CD4-positive, alpha-beta memory T cell (primary cell): ENCODE measurements around the gene PTPN1. TPM values are rescaled to one million over a fixed set of nuclear protein-coding genes. Genes with fewer than 3 reads are reported as not detected.
A peak's percentile ranks its signal among the peaks of the same experiment; 100 is the strongest.
"Not testable (repeated sequence)": the region's sequence is repeated elsewhere in the genome, so short reads cannot be mapped to it uniquely, and the experiment has no call there.

Experiments
- CTCF ChIA-PET: fragments of 350-600 bp; sonication (Branson Sonifier 250); formaldehyde crosslinking; loops from one replicate; lab custom pipeline; 2021; ENCODE audit warnings: inconsistent platforms; ENCODE audit not compliant: partially characterized antibody; lab: Charles Lee
- POLR2A ChIA-PET: fragments of 350-600 bp; sonication (Branson Sonifier 250); formaldehyde crosslinking; loops from one replicate; lab custom pipeline; 2021; ENCODE audit not compliant: partially characterized antibody; lab: Charles Lee
- DNase-seq, 5 donors: peaks; one replicate each; pipeline versions ENCODE4 v3.0.0 to v3.0.0-alpha.2; 2020 to 2022; ENCODE audit warnings: mixed read lengths in 1 of 5
- H3K27ac ChIP-seq: one replicate; pipeline ENCODE4 v1.7.0; 2013; ENCODE audit warnings: low read depth, low read length
- H3K27me3 ChIP-seq: 2 replicates; pipeline ENCODE4 v1.7.0; 2013; ENCODE audit warnings: mild to moderate bottlenecking, low read length, moderate library complexity; ENCODE audit not compliant: insufficient read depth
- H3K36me3 ChIP-seq: 2 replicates; pipeline ENCODE4 v1.7.0; 2013; ENCODE audit warnings: mild to moderate bottlenecking, low read length, moderate library complexity; ENCODE audit not compliant: insufficient read depth
- H3K4me1 ChIP-seq: 2 replicates; pipeline ENCODE4 v1.7.0; 2013; ENCODE audit warnings: mild to moderate bottlenecking, low read length, moderate library complexity; ENCODE audit not compliant: insufficient read depth
- H3K4me3 ChIP-seq, 2 donors: one replicate each; pipeline ENCODE4 v1.7.0; 2013; ENCODE audit warnings: low read length in 2 of 2, mild to moderate bottlenecking in 1 of 2
- H3K9me3 ChIP-seq, 2 donors: one replicate each; pipeline ENCODE4 v1.7.0; 2013; ENCODE audit warnings: low read length in 2 of 2, control low read depth in 1 of 2; ENCODE audit not compliant: control insufficient read depth in 1 of 2
- H3K27ac Mint-ChIP-seq, 7 donors: one replicate each; pipeline ENCODE4 v1.8.0; 2020 to 2021; ENCODE audit warnings: mixed read lengths in 7 of 7, mild to moderate bottlenecking in 6 of 7, inconsistent platforms in 3 of 7, moderate library complexity in 3 of 7
- H3K27me3 Mint-ChIP-seq, 2 donors: one replicate each; pipeline ENCODE4 v1.8.0; 2020 to 2021; ENCODE audit warnings: mixed read lengths in 2 of 2
- H3K36me3 Mint-ChIP-seq, 2 donors: one replicate each; pipeline ENCODE4 v1.8.0; 2020 to 2021; ENCODE audit warnings: mixed read lengths in 2 of 2, inconsistent platforms in 1 of 2, mild to moderate bottlenecking in 1 of 2
- H3K4me1 Mint-ChIP-seq, 4 donors: one replicate each; pipeline ENCODE4 v1.8.0; 2020 to 2021; ENCODE audit warnings: mixed read lengths in 4 of 4, mild to moderate bottlenecking in 1 of 4
- H3K4me3 Mint-ChIP-seq, 8 donors: one replicate each; pipeline ENCODE4 v1.8.0; 2020 to 2021; ENCODE audit warnings: mixed read lengths in 8 of 8, mild to moderate bottlenecking in 7 of 8, moderate library complexity in 6 of 8, inconsistent platforms in 3 of 8
- H3K9me3 Mint-ChIP-seq, 8 donors: one replicate each; pipeline ENCODE4 v1.8.0; 2020 to 2021; ENCODE audit warnings: mixed read lengths in 8 of 8, mild to moderate bottlenecking in 5 of 8, inconsistent platforms in 3 of 8, moderate library complexity in 1 of 8
- intact Hi-C: fragments of 100-400 bp; cut with micrococcal nuclease; formaldehyde crosslinking; loops from one replicate; pipeline ENCODE4 v1.15.1; 2023
- polyA plus RNA-seq, 2 donors: library from polyadenylated mRNA; unstranded; fragments of 300-500 nt; fragmentation: Illumina TruSeq; gene quantifications; one replicate each; pipeline ENCODE4 v1.2.3, GENCODE V29; 2021
- total RNA-seq, 2 experiments: library from RNA; stranded (reverse); gene quantifications; one replicate each; pipeline ENCODE4 v1.2.3, GENCODE V29; 2021

Gene PTPN1
- total and polyA plus RNA-seq, 4 experiments from 2014 or later = 21.0 to 61.5 (median 50.3) TPM

DNA sequence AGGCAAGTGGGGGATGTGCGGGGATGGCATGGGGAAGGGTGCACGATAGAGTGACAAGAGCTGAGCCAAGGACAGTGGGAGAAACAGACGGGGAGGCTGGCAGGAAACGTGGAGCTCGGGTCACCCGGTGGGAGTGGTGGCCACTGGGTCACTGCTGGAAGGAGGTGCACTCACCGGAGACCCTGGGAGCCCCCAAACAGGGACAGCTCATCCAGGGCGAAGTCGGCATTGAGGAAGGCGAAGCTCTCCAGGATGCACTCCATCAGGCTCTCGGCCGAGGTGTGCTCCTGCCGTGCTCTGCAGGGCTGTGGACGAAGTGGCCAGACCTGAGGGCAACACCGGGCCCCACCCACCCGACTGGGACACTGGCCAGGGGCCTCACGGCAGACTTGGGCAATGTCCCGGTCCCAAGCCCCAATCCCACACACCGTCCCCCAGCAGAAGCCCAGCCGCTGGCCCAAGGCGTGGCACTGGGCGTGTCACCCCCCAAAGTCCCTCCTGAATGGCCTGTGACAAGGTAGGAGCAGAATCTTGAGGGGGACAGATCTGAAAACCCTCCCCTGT lies 87.3 kb downstream of the PTPN1 start:
- DNase-seq = no peak

DNA sequence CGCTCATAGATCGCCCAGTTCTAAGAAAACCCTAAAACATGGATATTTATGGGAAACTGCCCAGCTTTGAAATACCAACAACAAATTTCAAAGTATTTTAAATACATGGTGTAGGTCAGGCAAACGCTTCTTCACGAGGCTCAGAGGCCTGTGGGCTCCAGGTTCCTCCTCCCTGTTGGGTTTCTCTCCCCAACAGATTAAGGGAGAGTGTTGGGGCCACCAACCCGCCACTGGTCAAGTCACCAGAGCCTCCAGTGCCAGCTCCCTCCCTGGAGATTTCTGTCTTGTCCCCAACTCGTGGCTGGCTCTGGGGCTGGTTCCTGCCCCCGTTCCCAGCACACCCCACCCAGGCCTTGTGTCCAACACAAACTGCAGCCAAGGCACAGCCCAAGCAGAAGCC lies 87.9 kb downstream of the PTPN1 start:
- Mint-ChIP-seq H3K27ac (peak overlapping the region in 1 of 7 donors; percentile 46), H3K27me3 (peaks cover 0 to 6% of the 10 kb centered on the region in 2 donors), H3K36me3 (no peaks in the 10 kb centered on the region), H3K4me1 (peaks cover 0 to 12% (median 4%) of the 10 kb centered on the region in 4 donors), H3K9me3 (no peaks in the 10 kb centered on the region), H3K4me3 (peak overlapping the region in 1 of 8 donors; percentile 27)
- Histone ChIP-seq H3K9me3 (no peaks in the 10 kb centered on the region), H3K27me3 (no peaks in the 10 kb centered on the region), H3K4me3 (no peak overlapping the region), H3K27ac (no peak overlapping the region), H3K36me3 (no peaks in the 10 kb centered on the region), H3K4me1 (no peaks in the 10 kb centered on the region)
- DNase-seq = no peak
- intact Hi-C loops = no loop called here
- CTCF ChIA-PET = interaction anchor here (1.1 to 1.3 kb wide), 3 partner anchors 9 to 410 kb away, joined by 3 to 6 read pairs (median 4); no protein-coding TSS in a partner anchor
- POLR2A ChIA-PET = no interaction called here

More for the DNA sequence above, 87.3 kb downstream of the PTPN1 start:
- H3K27ac ChIP-seq = no peak overlapping the region
- CTCF ChIA-PET = interaction anchor here (1.1 to 1.5 kb wide), 3 partner anchors 9 to 133 kb away, joined by 3 to 4 read pairs (median 4); no protein-coding TSS in a partner anchor
- POLR2A ChIA-PET = no interaction called here
- Mint-ChIP-seq H3K4me3 (no peak overlapping the region), H3K4me1 (peaks cover 0 to 12% (median 4%) of the 10 kb centered on the region in 4 donors), H3K27me3 (peaks cover 0 to 2% of the 10 kb centered on the region in 2 donors), H3K36me3 (no peaks in the 10 kb centered on the region), H3K9me3 (no peaks in the 10 kb centered on the region), H3K27ac (peak overlapping the region in 1 of 7 donors; percentile 72)
- H3K36me3 ChIP-seq = no peaks in the 10 kb centered on the region
- intact Hi-C loops = no loop called here
- no peak overlapping the region for H3K4me3 ChIP-seq
- no peaks in the 10 kb centered on the region for H3K4me1 ChIP-seq
- no peaks in the 10 kb centered on the region for H3K9me3 ChIP-seq
- no peaks in the 10 kb centered on the region for H3K27me3 ChIP-seq

DNA sequence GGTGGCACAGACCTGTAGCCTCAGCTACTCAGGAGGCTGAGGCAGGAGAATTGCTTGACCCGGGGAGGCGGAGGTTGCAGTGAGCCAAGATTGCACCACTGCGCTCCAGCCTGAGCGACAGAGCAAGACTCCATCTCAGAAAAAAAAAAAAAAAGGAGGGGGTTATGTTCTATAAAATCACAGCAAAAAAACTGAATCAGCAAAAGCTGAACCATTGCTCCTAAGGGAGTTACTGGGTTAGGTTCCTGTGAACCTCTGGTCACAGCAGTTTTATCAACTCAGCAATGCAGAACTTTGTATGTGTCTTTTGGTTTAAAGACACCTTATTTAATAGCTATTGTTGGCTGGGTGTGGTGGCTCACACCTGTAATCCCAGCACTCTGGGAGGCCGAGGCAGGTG lies 88.6 kb downstream of the PTPN1 start:
- CTCF ChIA-PET = interaction anchor here (0.8 to 1.3 kb wide), 4 partner anchors 10 to 411 kb away, joined by 3 to 6 read pairs (median 4); no protein-coding TSS in a partner anchor
- H3K27me3 ChIP-seq, H3K36me3 Mint-ChIP-seq, H3K27me3 Mint-ChIP-seq, H3K9me3 ChIP-seq, H3K36me3 ChIP-seq, H3K27ac Mint-ChIP-seq, intact Hi-C loops, POLR2A ChIA-PET, H3K4me3 ChIP-seq, H3K4me1 ChIP-seq, DNase-seq, H3K27ac ChIP-seq, H3K4me3 Mint-ChIP-seq, H3K9me3 Mint-ChIP-seq: not testable (repeated sequence)
- H3K4me1 Mint-ChIP-seq = peaks cover 0 to 12% (median 4%) of the 10 kb centered on the region in 4 donors

DNA sequence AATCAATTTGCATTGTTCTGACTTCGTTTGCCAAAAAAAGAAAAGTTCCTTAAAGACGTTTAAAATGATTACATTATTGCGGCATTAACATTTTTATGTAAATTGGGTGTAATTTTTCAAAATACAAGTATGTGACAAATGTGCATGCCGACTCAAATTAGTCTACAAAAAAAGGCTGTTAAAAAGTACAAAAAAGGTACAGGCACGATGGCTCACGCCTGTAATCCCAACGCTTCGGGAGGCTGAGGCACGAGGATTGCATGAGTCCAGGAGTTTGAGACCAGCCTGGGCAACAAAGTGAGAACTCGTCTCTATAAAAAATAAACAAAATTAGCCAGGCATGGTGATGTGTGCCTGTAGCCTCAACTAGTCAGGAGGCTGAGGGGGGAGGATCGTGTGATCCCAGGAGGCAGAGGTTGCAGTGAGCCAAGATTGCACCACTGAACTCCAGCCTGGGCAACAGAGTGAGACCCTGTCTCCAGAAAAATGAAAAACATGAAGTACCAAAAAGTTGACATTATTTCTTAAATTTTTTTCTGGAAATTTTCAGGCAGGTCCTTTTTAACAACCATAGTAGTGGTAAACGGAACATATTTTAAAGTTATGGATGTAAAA lies 90.2 kb downstream of the PTPN1 start:
- Mint-ChIP-seq H3K9me3 (no peaks in the 10 kb centered on the region), H3K4me1 (peaks cover 0 to 10% (median 4%) of the 10 kb centered on the region in 4 donors), H3K36me3 (no peaks in the 10 kb centered on the region), H3K27ac (no peak overlapping the region), H3K27me3 (peaks cover 3 to 12% of the 10 kb centered on the region in 2 donors), H3K4me3 (no peak overlapping the region)
- no peak for DNase-seq
- no peaks in the 10 kb centered on the region for H3K4me1 ChIP-seq
- ChIA-PET CTCF (no interaction called here), POLR2A (no interaction called here)
- H3K9me3 ChIP-seq = no peaks in the 10 kb centered on the region
- intact Hi-C loops = no loop called here
- H3K4me3 ChIP-seq = no peak overlapping the region
- H3K27ac ChIP-seq = no peak overlapping the region
- H3K27me3 ChIP-seq = no peaks in the 10 kb centered on the region
- no peaks in the 10 kb centered on the region for H3K36me3 ChIP-seq

DNA sequence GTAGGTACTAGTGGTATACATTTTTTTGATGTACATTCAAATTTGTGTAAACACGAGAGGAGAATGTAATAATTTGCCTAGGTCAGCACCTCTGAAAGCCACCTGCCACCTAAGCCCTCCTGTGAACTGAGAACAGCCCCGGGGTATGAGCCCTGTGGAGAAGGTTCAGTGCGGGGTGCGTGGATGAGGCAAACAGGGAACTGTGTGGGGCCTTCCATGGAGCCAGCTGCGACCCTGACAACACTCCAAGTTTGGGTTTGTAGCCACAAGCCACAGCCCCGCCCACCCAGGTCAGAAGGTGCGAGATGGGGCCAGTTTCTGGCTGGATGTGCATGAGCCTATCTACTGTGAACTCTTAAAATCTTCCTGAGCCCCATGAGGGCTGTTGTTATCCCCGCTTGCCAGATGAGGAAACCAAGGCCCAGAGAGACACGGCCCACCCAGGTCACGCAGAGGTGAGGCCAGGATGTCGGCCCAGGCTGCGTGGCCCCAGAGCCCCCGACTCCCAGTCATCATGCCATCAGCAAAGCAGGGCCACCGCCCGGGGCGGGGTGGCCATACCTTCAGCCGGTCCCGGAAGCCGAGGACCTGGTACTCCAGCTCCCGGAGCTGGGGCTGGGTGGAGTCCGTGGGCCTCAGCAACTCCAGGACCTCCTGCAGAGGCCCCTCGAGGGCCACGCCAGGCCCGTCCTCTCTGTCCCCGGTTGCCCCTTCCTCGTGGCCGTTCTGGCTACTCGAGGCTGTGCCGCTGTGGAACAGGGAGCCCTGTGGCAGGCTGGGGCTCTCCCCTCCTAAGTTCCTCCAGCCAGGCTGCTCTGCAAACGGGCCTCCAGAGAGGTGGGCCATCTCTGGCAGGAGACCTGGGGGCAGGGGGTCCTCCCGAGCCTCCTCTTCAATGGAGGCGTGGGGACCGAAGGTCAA lies 91.6 kb downstream of the PTPN1 start:
- ChIA-PET CTCF (no interaction called here), POLR2A (no interaction called here)
- no peak for DNase-seq
- H3K27me3 ChIP-seq = no peaks in the 10 kb centered on the region
- H3K4me3 ChIP-seq = no peak overlapping the region
- no peaks in the 10 kb centered on the region for H3K4me1 ChIP-seq
- intact Hi-C loops = no loop called here
- Mint-ChIP-seq H3K4me1 (peaks cover 0 to 3% (median under 1%) of the 10 kb centered on the region in 4 donors), H3K4me3 (no peak overlapping the region), H3K36me3 (no peaks in the 10 kb centered on the region), H3K27me3 (peaks cover 7 to 12% of the 10 kb centered on the region in 2 donors), H3K9me3 (no peaks in the 10 kb centered on the region), H3K27ac (no peak overlapping the region)
- H3K27ac ChIP-seq = no peak overlapping the region
- H3K36me3 ChIP-seq = no peaks in the 10 kb centered on the region
- no peaks in the 10 kb centered on the region for H3K9me3 ChIP-seq

DNA sequence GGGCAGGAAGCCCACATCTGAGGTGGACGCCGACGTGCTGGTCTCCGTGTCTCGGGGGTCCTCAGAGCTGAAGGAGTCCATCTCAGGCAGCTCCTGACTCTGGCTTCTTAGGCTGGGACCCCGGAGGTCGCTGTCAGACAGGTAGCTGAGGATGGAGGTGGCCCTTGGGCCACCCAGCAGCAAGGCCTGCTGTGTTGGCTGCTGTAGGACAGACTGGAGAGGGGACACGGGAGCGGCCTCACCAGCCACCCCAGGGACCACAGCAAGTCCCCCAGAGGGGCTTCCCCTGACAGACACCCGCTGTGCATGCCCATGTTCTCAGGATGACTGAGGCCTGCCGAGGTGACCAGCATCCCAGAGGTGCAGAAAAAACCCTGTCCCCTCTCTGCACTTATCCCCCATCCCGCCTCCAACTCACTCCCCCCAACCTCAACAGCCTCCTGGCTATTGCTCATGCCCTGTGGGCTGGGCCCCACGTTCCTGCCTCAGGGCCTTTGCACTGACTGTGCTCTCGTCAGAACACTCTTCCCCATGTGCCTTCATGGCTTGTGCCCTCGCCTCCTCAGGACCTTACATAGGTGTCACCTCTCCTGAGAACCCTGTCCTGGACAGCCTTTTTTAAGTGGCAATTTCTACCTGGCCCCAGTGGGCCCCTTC lies 92.4 kb downstream of the PTPN1 start:
- POLR2A ChIA-PET = no interaction called here
- peaks cover 7 to 12% of the 10 kb centered on the region in 2 donors for H3K27me3 Mint-ChIP-seq

More for the DNA sequence above, 92.4 kb downstream of the PTPN1 start:
- H3K36me3 ChIP-seq = no peaks in the 10 kb centered on the region
- no peak overlapping the region for H3K27ac ChIP-seq
- H3K4me3 ChIP-seq = no peak overlapping the region
- H3K4me1 ChIP-seq = no peaks in the 10 kb centered on the region
- Mint-ChIP-seq H3K27ac (no peak overlapping the region), H3K4me1 (peaks cover 0 to 3% (median under 1%) of the 10 kb centered on the region in 4 donors), H3K36me3 (no peaks in the 10 kb centered on the region), H3K9me3 (no peaks in the 10 kb centered on the region), H3K4me3 (no peak overlapping the region)
- H3K27me3 ChIP-seq = no peaks in the 10 kb centered on the region
- DNase-seq = no peak
- H3K9me3 ChIP-seq = no peaks in the 10 kb centered on the region
- intact Hi-C loops = no loop called here
- CTCF ChIA-PET = no interaction called here
